NCI-H1436 (cell line): ENCODE data around the gene NEK6.

ENCODE experiments used
- DNase-seq: peaks from one replicate; lab custom pipeline; 2025; lab: John Stamatoyannopoulos, UW

NEK6 gene

DNA sequence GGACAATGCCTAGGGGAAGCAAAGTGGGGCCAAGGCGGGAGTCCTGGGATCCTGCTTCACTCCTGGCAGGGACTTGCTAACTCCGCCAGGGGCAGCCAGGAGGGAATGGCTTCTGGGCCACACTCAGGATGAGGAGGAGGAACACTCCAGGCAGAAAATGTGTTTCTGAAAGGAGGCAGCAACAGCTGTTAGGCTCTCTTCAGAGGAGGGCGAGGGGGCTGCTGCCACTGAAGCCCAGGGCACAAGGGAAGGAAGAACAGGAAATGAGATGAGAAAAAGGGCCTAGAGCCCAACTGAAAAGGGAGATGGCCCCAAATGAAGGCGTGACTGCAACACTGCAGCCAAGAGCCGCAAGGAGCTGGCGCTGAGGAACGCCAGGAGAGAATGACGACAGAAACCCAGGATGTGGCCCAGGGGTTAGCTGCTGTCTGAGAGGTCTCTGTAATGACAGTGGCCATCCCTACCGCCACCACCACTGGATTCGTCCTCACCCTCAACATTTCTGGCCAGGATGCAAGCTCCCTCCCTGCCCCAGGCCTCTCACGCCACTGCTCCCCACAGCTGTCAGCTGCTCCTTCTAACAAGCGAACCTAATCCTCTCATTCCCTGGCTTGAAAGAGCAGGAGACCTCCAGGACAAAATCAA, 141.7 kb downstream of the NEK6 start:
- DNase-seq, result no peak

DNA sequence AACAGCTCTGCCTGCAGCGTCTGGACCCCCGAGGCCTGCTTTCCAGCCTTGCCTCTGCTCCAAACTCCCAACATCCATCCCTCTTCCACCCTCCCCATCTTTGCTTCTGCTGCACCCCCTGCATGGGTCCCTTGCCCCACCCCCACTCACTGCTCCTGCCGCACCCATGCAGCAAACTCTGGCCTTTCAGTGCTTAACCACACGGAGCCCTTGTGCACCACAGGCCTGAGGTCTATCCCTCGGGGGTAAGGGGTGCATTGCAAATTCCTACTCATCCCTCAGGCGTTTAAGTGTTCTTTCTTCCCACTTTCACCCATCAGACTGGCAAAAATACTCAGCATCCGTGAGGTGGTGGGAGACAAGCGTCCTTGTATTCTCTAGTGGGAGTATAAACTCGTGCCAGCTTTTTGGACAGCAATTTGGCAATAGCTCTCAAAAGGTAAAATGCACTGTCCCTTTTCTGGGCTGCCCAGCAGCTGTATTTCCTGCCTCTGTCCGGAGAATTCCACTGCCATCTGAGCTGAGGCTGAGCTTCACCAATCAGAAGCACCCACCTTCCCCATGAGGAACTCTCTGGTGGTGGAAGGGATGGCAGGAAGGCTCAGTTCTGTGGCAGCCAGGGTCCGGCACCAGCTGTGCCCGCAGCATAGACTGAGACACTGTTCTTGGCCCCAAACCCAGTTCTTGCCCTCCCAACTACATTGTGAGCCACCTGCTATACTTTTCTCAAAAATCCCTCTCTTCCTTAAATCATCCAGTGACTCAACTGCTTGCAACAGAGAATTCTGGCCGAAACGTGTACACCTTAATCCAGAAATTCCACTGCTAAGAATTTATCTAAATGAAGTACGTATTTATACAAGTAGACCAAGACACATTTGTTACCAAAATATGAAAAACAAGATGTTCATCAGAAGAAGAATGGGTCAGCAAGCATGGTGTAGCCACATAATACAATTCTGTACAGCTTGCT, 142.5 kb downstream of the NEK6 start:
- no peak for DNase-seq
